HepG2 (cell line): ENCODE results near the gene NACC2. TPM values are rescaled to one million over a fixed set of nuclear protein-coding genes. Genes with fewer than 3 reads are reported as not detected.

Experiments used
- ATAC-seq: fragments of 200-7000 bp; cut with Tn5 transposase; 3 replicates; pipeline ENCODE4 v1.9.1; 2020; ENCODE audit warnings: mild to moderate bottlenecking, moderate library complexity
- BruUV-seq: library from RNA; stranded (reverse); fragments of 400-500 nt; replicated peaks from 2 replicates; lab custom pipeline; 2021; lab: Mats Ljungman, UMichigan
- CTCF ChIA-PET: fragments of 300-600 bp; formaldehyde crosslinking; extraction: SDS; loops from one replicate; lab custom pipeline; 2021; ENCODE audit warnings: low total read pairs, inconsistent platforms, low intra/inter-chr PET ratio; lab: Yijun Ruan, JAX
- POLR2A ChIA-PET: fragments of 350-600 bp; sonication (Branson Sonifier 250); formaldehyde crosslinking; loops from one replicate; lab custom pipeline; 2020; ENCODE audit warnings: antibody characterized with exemption, inconsistent platforms; lab: Yijun Ruan, JAX
- DNase-seq: peaks from one replicate; pipeline ENCODE4 v3.0.0-alpha.2; 2015; ENCODE audit warnings: low spot score
- FAIRE-seq: peaks from 3 replicates; lab custom pipeline; 2011; peaks lifted over from hg19 to GRCh38; lab: Jason Lieb, UNC
- H2AFZ ChIP-seq: one replicate; pipeline ENCODE4 v1.6.1; 2011; ENCODE audit warnings: low read length, inconsistent platforms
- H3K27ac ChIP-seq: fragments of 300-600 bp; 3 replicates; pipeline ENCODE4 v1.8.0; 2011; ENCODE audit warnings: mixed run types, mild to moderate bottlenecking, mixed read lengths, low read length, inconsistent platforms; ENCODE audit not compliant: insufficient read depth; ENCODE audit errors: extremely low read length
- H3K27me3 ChIP-seq, 2 experiments: fragments of 200-600 bp in 1 of 2; 2 replicates in 1 of 2; 3 replicates in 1 of 2; pipeline versions ENCODE4 v1.6.0 to v1.8.0; 2011; ENCODE audit warnings: low read length in 2 of 2, mild to moderate bottlenecking in 2 of 2, moderate library complexity in 2 of 2, inconsistent platforms in 1 of 2; ENCODE audit not compliant: insufficient read depth in 2 of 2, control insufficient read depth in 1 of 2
- H3K36me3 ChIP-seq, 2 experiments: fragments of 200-600 bp in 1 of 2; replicated peaks in 1 of 2; 2 replicates in 1 of 2; 3 replicates in 1 of 2; pipeline versions ENCODE4 v1.5.1 to v1.8.0; 2011; ENCODE audit warnings: low read length in 2 of 2, inconsistent platforms in 1 of 2; ENCODE audit not compliant: insufficient read depth in 2 of 2, control insufficient read depth in 1 of 2
- H3K4me1 ChIP-seq: 2 replicates; pipeline ENCODE4 v1.5.1; 2012; ENCODE audit warnings: low read length, inconsistent platforms; ENCODE audit not compliant: insufficient read depth
- H3K4me2 ChIP-seq: 2 replicates; pipeline ENCODE4 v1.6.0; 2011; ENCODE audit warnings: low read depth, low read length, inconsistent platforms
- H3K4me3 ChIP-seq, 3 experiments: fragments of 200-600 bp in 1 of 3; sonication (generic), shearing (Covaris generic) in 1 of 3; replicated peaks in 1 of 3; 2 replicates each; pipeline ENCODE4 v1.5.1; 2011 to 2016; ENCODE audit warnings: low read length in 3 of 3, inconsistent platforms in 2 of 3, low read depth in 2 of 3, mild to moderate bottlenecking in 2 of 3, control low read depth in 1 of 3, mixed read lengths in 1 of 3; ENCODE audit not compliant: insufficient read depth in 1 of 3
- H3K79me2 ChIP-seq: one replicate; pipeline ENCODE4 v1.6.1; 2011; ENCODE audit warnings: low read length, inconsistent platforms; ENCODE audit not compliant: insufficient read depth
- H3K9ac ChIP-seq: 2 replicates; pipeline ENCODE4 v1.6.0; 2011; ENCODE audit warnings: mild to moderate bottlenecking, low read depth, low read length, inconsistent platforms; ENCODE audit not compliant: insufficient read depth
- H3K9me3 ChIP-seq: 2 replicates; pipeline ENCODE4 v1.5.1; 2012; ENCODE audit warnings: mild to moderate bottlenecking, low read length
- H4K20me1 ChIP-seq: 2 replicates; pipeline ENCODE4 v1.6.0; 2011; ENCODE audit warnings: inconsistent platforms, mild to moderate bottlenecking, low read length, moderate library complexity; ENCODE audit not compliant: insufficient read depth
- CHCHD3 ChIP-seq: sonication (generic); formaldehyde crosslinking; IDR thresholded peaks from 2 replicates; pipeline ENCODE4 v1.8.0; 2022; ENCODE audit warnings: mild to moderate bottlenecking, missing genetic modification reagents, moderate library complexity
- HNF4G ChIP-seq, 2 experiments: sonication (generic) in 1 of 2; formaldehyde crosslinking in 1 of 2; IDR thresholded peaks; 2 replicates each; pipeline versions ENCODE4 v1.4.0 to v1.6.1; 2011 to 2020; ENCODE audit warnings: borderline replicate concordance in 2 of 2, low read depth in 2 of 2, mild to moderate bottlenecking in 2 of 2, low read length in 1 of 2, missing genetic modification reagents in 1 of 2, moderate library complexity in 1 of 2
- NCOA5 ChIP-seq: sonication (generic); formaldehyde crosslinking; IDR thresholded peaks from 2 replicates; pipeline ENCODE4 v1.4.0; 2020; ENCODE audit warnings: missing genetic modification reagents
- ZNF232 ChIP-seq: sonication (generic); formaldehyde crosslinking; IDR thresholded peaks from 2 replicates; pipeline ENCODE4 v1.4.0; 2020; ENCODE audit warnings: missing genetic modification reagents, borderline replicate concordance
- ZNF629 ChIP-seq: sonication (generic); formaldehyde crosslinking; conservative IDR thresholded peaks from 2 replicates; pipeline ENCODE4 v1.5.0; 2020; ENCODE audit warnings: missing genetic modification reagents
- WGBS: methylation state at CpG from one replicate; pipeline ENCODE4 v1.1.6; 2017; ENCODE audit warnings: low lambda C conversion rate; 5-methylcytosine and 5-hydroxymethylcytosine counted together
- in situ Hi-C: cut with HindIII; loops from 2 replicates; pipeline ENCODE4 v1.10.0; 2017; ENCODE audit warnings: low pct_unique_long_range_greater_than_20kb; ENCODE audit not compliant: extremely low pct_ligation_motif_present
- intact Hi-C: fragments of 100-400 bp; cut with micrococcal nuclease; formaldehyde crosslinking; loops from one replicate; pipeline ENCODE4 v1.10.0; 2022; ENCODE audit not compliant: unreplicated experiment
- polyA plus RNA-seq, 8 experiments: library from polyadenylated mRNA; depleted of rRNA in 3 of 8; stranded (reverse) in 7 of 8; unstranded in 1 of 8; fragments of >200 nt; fragmentation: Illumina TruSeq in 4 of 8; extraction: Trizol in 4 of 8; gene quantifications; 2 replicates each; pipeline versions ENCODE4 v1.2.1 to v1.2.3, GENCODE V29; 2011 to 2016; ENCODE audit warnings: low read depth in 4 of 8, missing spikeins in 1 of 8, mixed read lengths in 1 of 8; ENCODE audit not compliant: insufficient read depth in 1 of 8
- total RNA-seq, 5 experiments: library from RNA; depleted of rRNA; stranded (reverse); fragments of >200 nt; fragmentation: Illumina TruSeq; extraction: Trizol; gene quantifications; 2 replicates each; pipeline ENCODE4 v1.2.3, GENCODE V29; 2016; ENCODE audit warnings: low read depth in 1 of 5
- TF ChIP-seq, protein P1 (sequence below): sonication (generic); formaldehyde crosslinking; IDR thresholded peaks from 2 replicates; pipeline ENCODE4 v1.4.0; 2020; ENCODE audit warnings: missing genetic modification reagents
- TF ChIP-seq, protein P2 (sequence below): sonication (generic); formaldehyde crosslinking; IDR thresholded peaks from 2 replicates; pipeline ENCODE4 v1.4.0; 2020; ENCODE audit warnings: missing genetic modification reagents

The NACC2 gene
- total and polyA plus RNA-seq, 2 of the 13 experiments (the other 11 are each of a cell fraction or from before 2014, with no cell fraction given): 5.9 to 12.3 TPM

- no peak for TF ChIP-seq HNF4G (IDR thresholded peaks at IDR 0.05; ENCODE audit: borderline replicate concordance, low read depth, low read length)
- no peak for TF ChIP-seq HNF4G (CRISPR knock-in tag; IDR thresholded peaks at IDR 0.05; ENCODE audit: borderline replicate concordance, low read depth)
- TF ChIP-seq NCOA5 (CRISPR knock-in tag): no peak
- TF ChIP-seq CHCHD3: no peak
- Histone ChIP-seq H3K4me3 (no peak overlapping the region), H2AFZ (no peak overlapping the region), H3K4me2 (no peak overlapping the region), H3K27me3 (no peaks in the 10 kb centered on the region; a peak in 1 of 5 replicates), H3K27ac (no peak overlapping the region), H3K36me3 (no peaks in the 10 kb centered on the region), H4K20me1 (no peaks in the 10 kb centered on the region), H3K4me1 (peaks cover 70% of the 10 kb centered on the region), H3K9ac (no peak overlapping the region), H3K9me3 (no peaks in the 10 kb centered on the region), H3K79me2 (no peaks in the 10 kb centered on the region)
- FAIRE-seq (no peak), DNase-seq (no peak), ATAC-seq (no peak)
- 60% methylated on average over 1 of the region's 10 CpGs for whole genome bisulfite sequencing
- in situ Hi-C loops: loop anchor here (25.0 kb wide), 1 partner anchor 264 kb away; no protein-coding TSS in a partner anchor
- ChIA-PET CTCF (no interaction called here), POLR2A (no interaction called here)
- intact Hi-C loops: no loop called here
- BruUV-seq: no TSS peak
Measured at GRCh38 chr9:135998016-135998380, 97.1 kb downstream of the NACC2 start.

DNA sequence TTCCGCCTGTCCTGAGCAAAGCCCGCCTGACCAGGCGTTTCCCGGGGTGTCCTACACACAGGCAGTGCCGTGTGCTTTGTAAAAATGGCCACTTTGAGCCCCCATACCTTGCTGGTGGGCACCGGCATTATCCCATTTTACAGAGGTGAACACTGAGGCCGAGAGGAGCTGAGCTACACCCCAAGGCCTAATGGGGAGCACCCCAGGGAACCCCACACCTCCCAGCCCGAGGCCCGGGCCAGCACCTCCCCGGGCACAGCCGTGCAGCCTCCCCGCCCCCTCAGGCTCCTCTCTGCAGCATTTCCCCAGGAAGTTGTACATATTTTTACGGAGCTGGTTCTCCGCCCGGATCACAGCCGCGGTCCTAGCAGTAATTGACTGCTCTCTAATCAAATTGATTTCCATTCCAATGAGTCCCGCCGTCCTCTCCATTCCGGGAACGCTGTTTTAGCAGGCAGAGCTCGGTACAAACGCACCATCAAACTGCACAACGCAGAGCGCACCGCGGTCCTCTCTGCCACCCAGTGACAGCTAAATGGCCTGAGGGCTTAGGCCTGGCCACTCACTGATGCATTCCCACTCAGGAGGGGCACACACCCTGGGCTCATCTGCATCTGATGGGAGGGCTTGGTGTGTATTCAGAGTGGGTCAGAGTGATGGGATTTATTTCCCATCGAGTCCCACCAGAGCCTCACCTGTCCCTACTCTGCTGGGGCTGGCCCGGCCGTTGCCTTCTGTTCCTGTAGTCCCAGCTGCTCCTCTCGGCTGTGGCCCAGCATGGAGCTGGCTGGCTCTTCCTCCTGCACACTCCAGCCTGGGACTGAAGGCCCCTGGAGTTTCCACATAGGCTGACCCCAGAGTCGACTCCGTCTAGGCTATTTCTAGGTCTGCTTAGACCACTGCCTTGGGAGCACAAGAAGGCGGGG lies 97.7 kb downstream of the NACC2 start:
- ChIA-PET POLR2A (no interaction called here), CTCF (no interaction called here)
- Histone ChIP-seq H3K4me2 (no peak overlapping the region), H3K9ac (no peak overlapping the region), H2AFZ (no peak overlapping the region), H4K20me1 (no peaks in the 10 kb centered on the region), H3K9me3 (no peaks in the 10 kb centered on the region), H3K27ac (no peak overlapping the region), H3K36me3 (no peaks in the 10 kb centered on the region), H3K79me2 (no peaks in the 10 kb centered on the region), H3K4me3 (no peak overlapping the region), H3K27me3 (no peaks in the 10 kb centered on the region; a peak in 1 of 5 replicates), H3K4me1 (peaks cover 65% of the 10 kb centered on the region)
- FAIRE-seq: no peak
- ATAC-seq: no peak
- TF ChIP-seq ZNF232 (CRISPR knock-in tag) (no peak), ZNF629 (CRISPR knock-in tag) (peak; percentile 91)
- TF ChIP-seq, protein P1, sequence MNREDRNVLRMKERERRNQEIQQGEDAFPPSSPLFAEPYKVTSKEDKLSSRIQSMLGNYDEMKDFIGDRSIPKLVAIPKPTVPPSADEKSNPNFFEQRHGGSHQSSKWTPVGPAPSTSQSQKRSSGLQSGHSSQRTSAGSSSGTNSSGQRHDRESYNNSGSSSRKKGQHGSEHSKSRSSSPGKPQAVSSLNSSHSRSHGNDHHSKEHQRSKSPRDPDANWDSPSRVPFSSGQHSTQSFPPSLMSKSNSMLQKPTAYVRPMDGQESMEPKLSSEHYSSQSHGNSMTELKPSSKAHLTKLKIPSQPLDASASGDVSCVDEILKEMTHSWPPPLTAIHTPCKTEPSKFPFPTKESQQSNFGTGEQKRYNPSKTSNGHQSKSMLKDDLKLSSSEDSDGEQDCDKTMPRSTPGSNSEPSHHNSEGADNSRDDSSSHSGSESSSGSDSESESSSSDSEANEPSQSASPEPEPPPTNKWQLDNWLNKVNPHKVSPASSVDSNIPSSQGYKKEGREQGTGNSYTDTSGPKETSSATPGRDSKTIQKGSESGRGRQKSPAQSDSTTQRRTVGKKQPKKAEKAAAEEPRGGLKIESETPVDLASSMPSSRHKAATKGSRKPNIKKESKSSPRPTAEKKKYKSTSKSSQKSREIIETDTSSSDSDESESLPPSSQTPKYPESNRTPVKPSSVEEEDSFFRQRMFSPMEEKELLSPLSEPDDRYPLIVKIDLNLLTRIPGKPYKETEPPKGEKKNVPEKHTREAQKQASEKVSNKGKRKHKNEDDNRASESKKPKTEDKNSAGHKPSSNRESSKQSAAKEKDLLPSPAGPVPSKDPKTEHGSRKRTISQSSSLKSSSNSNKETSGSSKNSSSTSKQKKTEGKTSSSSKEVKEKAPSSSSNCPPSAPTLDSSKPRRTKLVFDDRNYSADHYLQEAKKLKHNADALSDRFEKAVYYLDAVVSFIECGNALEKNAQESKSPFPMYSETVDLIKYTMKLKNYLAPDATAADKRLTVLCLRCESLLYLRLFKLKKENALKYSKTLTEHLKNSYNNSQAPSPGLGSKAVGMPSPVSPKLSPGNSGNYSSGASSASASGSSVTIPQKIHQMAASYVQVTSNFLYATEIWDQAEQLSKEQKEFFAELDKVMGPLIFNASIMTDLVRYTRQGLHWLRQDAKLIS (CRISPR knock-in tag): no peak
- TF ChIP-seq, protein P2, sequence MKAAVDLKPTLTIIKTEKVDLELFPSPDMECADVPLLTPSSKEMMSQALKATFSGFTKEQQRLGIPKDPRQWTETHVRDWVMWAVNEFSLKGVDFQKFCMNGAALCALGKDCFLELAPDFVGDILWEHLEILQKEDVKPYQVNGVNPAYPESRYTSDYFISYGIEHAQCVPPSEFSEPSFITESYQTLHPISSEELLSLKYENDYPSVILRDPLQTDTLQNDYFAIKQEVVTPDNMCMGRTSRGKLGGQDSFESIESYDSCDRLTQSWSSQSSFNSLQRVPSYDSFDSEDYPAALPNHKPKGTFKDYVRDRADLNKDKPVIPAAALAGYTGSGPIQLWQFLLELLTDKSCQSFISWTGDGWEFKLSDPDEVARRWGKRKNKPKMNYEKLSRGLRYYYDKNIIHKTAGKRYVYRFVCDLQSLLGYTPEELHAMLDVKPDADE: no peak
- DNase-seq: no peak
- intact Hi-C loops (no loop called here), in situ Hi-C loops (loop anchor here (25.0 kb wide), 1 partner anchor 265 kb away; no protein-coding TSS in a partner anchor)
- 79% methylated on average over 23 of the region's 34 CpGs for WGBS
- no TSS peak for BruUV-seq
